Sigmoid colon (tissue), 7 donors: Measurements from ENCODE around the gene HHATL. TPM values are rescaled to one million over a fixed set of nuclear protein-coding genes. Genes with fewer than 3 reads are reported as not detected.

Experiments
- DNase-seq: peaks from one replicate; pipeline ENCODE4 v3.0.0-alpha.2; 2019
- H3K27ac ChIP-seq, 4 donors: fragments of 200-600 bp; sonication (generic); one replicate each; pipeline ENCODE4 v1.5.1; 2016 to 2019; ENCODE audit warnings: mild to moderate bottlenecking in 1 of 4
- H3K27me3 ChIP-seq, 3 donors: fragments of 200-600 bp; sonication (generic); one replicate each; pipeline ENCODE4 v1.5.1; 2019; ENCODE audit warnings: mild to moderate bottlenecking in 1 of 3
- H3K36me3 ChIP-seq, 4 donors: fragments of 200-600 bp; sonication (generic); one replicate each; pipeline ENCODE4 v1.5.1; 2016 to 2019
- H3K4me1 ChIP-seq, 4 donors: fragments of 200-600 bp; sonication (generic); one replicate each; pipeline ENCODE4 v1.5.1; 2017 to 2019
- H3K4me3 ChIP-seq, 4 donors: fragments of 200-600 bp; sonication (generic); one replicate each; pipeline ENCODE4 v1.5.1; 2017 to 2019; ENCODE audit warnings: mild to moderate bottlenecking in 2 of 4, moderate library complexity in 1 of 4
- H3K9me3 ChIP-seq, 4 donors: fragments of 200-600 bp in 3 of 4; sonication (generic) in 3 of 4; one replicate each; pipeline versions ENCODE4 v1.5.1 to v1.6.1; 2013 to 2019
- CTCF ChIP-seq, 4 experiments: fragments of 450-650 bp in 3 of 4; fragments of 200-600 bp in 1 of 4; IDR thresholded peaks; one replicate each; pipeline ENCODE4 v1.5.1; 2016 to 2019; ENCODE audit warnings: antibody characterized with exemption in 4 of 4, mild to moderate bottlenecking in 3 of 4, moderate library complexity in 2 of 4
- EP300 ChIP-seq, 4 donors: sonication (generic); formaldehyde crosslinking; IDR thresholded peaks; one replicate each; pipeline ENCODE4 v1.6.1; 2017; ENCODE audit warnings: antibody characterized with exemption in 4 of 4
- POLR2A ChIP-seq, 2 donors: fragments of 450-650 bp; IDR thresholded peaks; one replicate each; pipeline ENCODE4 v1.6.1; 2016; ENCODE audit warnings: antibody characterized with exemption in 2 of 2, mild to moderate bottlenecking in 2 of 2, moderate library complexity in 2 of 2
- POLR2AphosphoS5 ChIP-seq, 4 donors: sonication (generic); formaldehyde crosslinking; IDR thresholded peaks; one replicate each; pipeline ENCODE4 v1.6.1; 2017; ENCODE audit warnings: antibody characterized with exemption in 4 of 4
- WGBS, 2 donors: extraction: QIAGEN DNeasy Blood & Tissue Kit; methylation state at CpG; one replicate each; pipeline ENCODE4 v1.1.7; 2013; 5-methylcytosine and 5-hydroxymethylcytosine counted together
- intact Hi-C: fragments of 100-400 bp; cut with DNase I; formaldehyde crosslinking; loops from one replicate; pipeline ENCODE4 v1.15.1; 2023
- polyA plus RNA-seq, 3 donors: library from polyadenylated mRNA; stranded (reverse); fragments of 200-250 nt; gene quantifications; one replicate each; pipeline ENCODE4 v1.2.3, GENCODE V29; 2013
- total RNA-seq, 4 donors: library from RNA; depleted of rRNA; stranded (reverse); fragments of >200 nt; gene quantifications; one replicate each; pipeline ENCODE4 v1.1.0, GENCODE V29; 2016
- donor health status: healthy with polysubstance abuse.
- donor health status: Bipolar disorder and iron deficiency.
- donor health status: healthy.

Gene HHATL
- total and polyA plus RNA-seq, 7 donors, result 0.31 to 1.4 TPM; not detected in 5

GRCh38 chr3:42692667-42693529, 9.7 kb downstream of the HHATL start:
- WGBS, 2 donors, result 87 to 89% methylated on average over 17 of the region's 17 CpGs
- Histone ChIP-seq H3K4me1 (no peaks in the 10 kb centered on the region), H3K27ac (no peak overlapping the region), H3K36me3 (no peaks in the 10 kb centered on the region), H3K27me3 (no peaks in the 10 kb centered on the region), H3K9me3 (no peaks in the 10 kb centered on the region), H3K4me3 (no peak overlapping the region)
- no peak for TF ChIP-seq EP300 (IDR thresholded peaks at IDR 0.05)
- no peak for TF ChIP-seq POLR2A (IDR thresholded peaks at IDR 0.05)
- TF ChIP-seq CTCF (IDR thresholded peaks at IDR 0.05), result no peak
- TF ChIP-seq POLR2AphosphoS5 (IDR thresholded peaks at IDR 0.05), result no peak
- DNase-seq, result peak; percentile 53
- intact Hi-C loops, result no loop called here

GRCh38 chr3:42691816-42692666, 10.6 kb downstream of the HHATL start:
- TF ChIP-seq POLR2AphosphoS5 (IDR thresholded peaks at IDR 0.05) (no peak), EP300 (IDR thresholded peaks at IDR 0.05) (no peak), POLR2A (IDR thresholded peaks at IDR 0.05) (no peak), CTCF (IDR thresholded peaks at IDR 0.05) (no peak)
- Histone ChIP-seq H3K27ac (no peak overlapping the region), H3K27me3 (no peaks in the 10 kb centered on the region), H3K4me1 (no peaks in the 10 kb centered on the region), H3K4me3 (no peak overlapping the region), H3K36me3 (no peaks in the 10 kb centered on the region), H3K9me3 (no peaks in the 10 kb centered on the region)
- WGBS, 2 donors, result 71 to 80% methylated on average over 13 of the region's 13 CpGs
- intact Hi-C loops, result no loop called here
- DNase-seq, result peak; percentile 29

GRCh38 chr3:42690766-42691680, 11.6 kb downstream of the HHATL start:
- Histone ChIP-seq H3K4me3 (no peak overlapping the region), H3K9me3 (no peaks in the 10 kb centered on the region), H3K36me3 (no peaks in the 10 kb centered on the region), H3K4me1 (peaks cover 0 to 5% (median 4%) of the 10 kb centered on the region in 4 donors), H3K27me3 (peaks cover 0 to 6% (median 0%) of the 10 kb centered on the region in 3 donors), H3K27ac (no peak overlapping the region)
- TF ChIP-seq POLR2A (IDR thresholded peaks at IDR 0.05), result no peak
- TF ChIP-seq CTCF (IDR thresholded peaks at IDR 0.05), result no peak
- TF ChIP-seq EP300 (IDR thresholded peaks at IDR 0.05), result no peak
- TF ChIP-seq POLR2AphosphoS5 (IDR thresholded peaks at IDR 0.05), result no peak
- whole genome bisulfite sequencing, 2 donors, result 77 to 80% methylated on average over 10 of the region's 10 CpGs
- DNase-seq, result peak; percentile 59
- intact Hi-C loops, result no loop called here

- Histone ChIP-seq H3K27ac (no peak overlapping the region), H3K4me3 (no peak overlapping the region), H3K4me1 (peaks cover 0 to 13% (median 12%) of the 10 kb centered on the region in 4 donors), H3K27me3 (peaks cover 0 to 9% (median 0%) of the 10 kb centered on the region in 3 donors), H3K9me3 (no peaks in the 10 kb centered on the region), H3K36me3 (no peaks in the 10 kb centered on the region)
- intact Hi-C loops, result no loop called here
- TF ChIP-seq POLR2A (IDR thresholded peaks at IDR 0.05), result no peak
- no peak for TF ChIP-seq CTCF (IDR thresholded peaks at IDR 0.05)
- TF ChIP-seq POLR2AphosphoS5 (IDR thresholded peaks at IDR 0.05), result no peak
- no peak for TF ChIP-seq EP300 (IDR thresholded peaks at IDR 0.05)
- 70 to 72% methylated on average over 7 of the region's 7 CpGs for WGBS, 2 donors
- no peak for DNase-seq
Measured at GRCh38 chr3:42690191-42690590, 12.4 kb downstream of the HHATL start.
